ENCODE measurements around the gene AIG1. TPM values are rescaled to one million over a fixed set of nuclear protein-coding genes. Genes with fewer than 3 reads are reported as not detected.

Gene AIG1
- total and polyA plus RNA-seq, 2 donors from 2014 or later, result 57.3 to 146 TPM

DNA sequence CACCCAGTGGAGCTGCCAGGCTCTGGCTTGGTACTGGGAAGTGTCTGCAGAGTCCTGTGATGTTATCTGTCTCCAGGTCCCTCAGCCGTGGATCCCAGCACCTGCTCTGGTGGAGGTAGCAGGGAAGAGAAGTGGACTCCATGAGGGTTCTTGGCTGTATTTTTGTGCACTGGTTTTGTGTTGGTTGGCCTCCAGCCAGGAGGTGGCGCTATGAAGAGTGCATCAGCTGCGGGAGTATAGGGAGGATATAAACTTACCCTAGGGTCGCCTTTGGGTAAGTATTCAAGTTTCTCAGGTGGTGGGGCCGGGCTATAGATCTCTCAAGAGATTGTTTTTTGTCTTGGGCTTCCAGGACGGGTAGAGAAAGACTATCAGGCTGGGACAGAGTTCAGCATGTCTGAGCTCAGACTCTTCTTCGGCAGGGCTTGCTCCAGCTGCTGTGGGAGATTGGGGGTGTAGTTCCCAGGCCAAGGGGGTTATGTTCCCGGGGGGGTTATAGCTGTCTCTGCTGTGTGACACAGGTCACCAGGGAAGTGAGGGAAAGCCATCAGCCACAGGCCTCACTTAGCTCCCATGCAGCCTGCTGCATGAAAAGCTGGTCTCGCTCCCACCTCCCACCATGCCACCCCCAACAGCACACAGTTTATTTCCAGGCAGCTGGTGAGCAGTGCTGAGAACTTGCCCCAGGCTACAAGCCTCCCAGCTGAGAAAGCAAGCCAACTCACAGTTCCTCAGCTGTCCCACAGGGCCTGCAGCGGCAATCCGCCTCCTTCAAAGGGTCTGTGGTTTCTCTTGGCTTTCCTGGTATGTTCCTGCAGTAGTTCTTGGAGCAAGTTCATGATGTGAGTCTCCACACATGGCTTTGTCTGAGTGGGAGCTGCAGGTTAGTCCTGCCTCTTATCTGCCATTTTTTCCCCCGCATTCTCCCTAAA is 115.7 kb downstream of the AIG1 start:
- peaks cover 0 to 3% (median 0%) of the 10 kb centered on the region in 3 donors for H3K36me3 ChIP-seq (ENCODE audit: control insufficient read depth in 2 of 3, insufficient read depth in 3 of 3, low read length in 3 of 3)
- FAIRE-seq, result no peak
- TF ChIP-seq, protein P1, sequence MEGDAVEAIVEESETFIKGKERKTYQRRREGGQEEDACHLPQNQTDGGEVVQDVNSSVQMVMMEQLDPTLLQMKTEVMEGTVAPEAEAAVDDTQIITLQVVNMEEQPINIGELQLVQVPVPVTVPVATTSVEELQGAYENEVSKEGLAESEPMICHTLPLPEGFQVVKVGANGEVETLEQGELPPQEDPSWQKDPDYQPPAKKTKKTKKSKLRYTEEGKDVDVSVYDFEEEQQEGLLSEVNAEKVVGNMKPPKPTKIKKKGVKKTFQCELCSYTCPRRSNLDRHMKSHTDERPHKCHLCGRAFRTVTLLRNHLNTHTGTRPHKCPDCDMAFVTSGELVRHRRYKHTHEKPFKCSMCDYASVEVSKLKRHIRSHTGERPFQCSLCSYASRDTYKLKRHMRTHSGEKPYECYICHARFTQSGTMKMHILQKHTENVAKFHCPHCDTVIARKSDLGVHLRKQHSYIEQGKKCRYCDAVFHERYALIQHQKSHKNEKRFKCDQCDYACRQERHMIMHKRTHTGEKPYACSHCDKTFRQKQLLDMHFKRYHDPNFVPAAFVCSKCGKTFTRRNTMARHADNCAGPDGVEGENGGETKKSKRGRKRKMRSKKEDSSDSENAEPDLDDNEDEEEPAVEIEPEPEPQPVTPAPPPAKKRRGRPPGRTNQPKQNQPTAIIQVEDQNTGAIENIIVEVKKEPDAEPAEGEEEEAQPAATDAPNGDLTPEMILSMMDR (IDR thresholded peaks at IDR 0.05; ENCODE audit: borderline replicate concordance, extremely low read depth, insufficient read depth), result no peak
- no peak overlapping the region for H3K9ac ChIP-seq (ENCODE audit: low read length in 3 of 3)
- no peak overlapping the region for H3K27ac ChIP-seq (ENCODE audit: low read depth in 2 of 2, low read length in 2 of 2)
- H3K27me3 ChIP-seq (ENCODE audit: control insufficient read depth, insufficient read depth, low read length), result no peaks in the 10 kb centered on the region
- no peak for DNase-seq
- H3K4me1 ChIP-seq (ENCODE audit: control insufficient read depth in 2 of 3, insufficient read depth in 2 of 3, low read depth in 1 of 3, low read length in 3 of 3), result no peaks in the 10 kb centered on the region
- H3K4me3 ChIP-seq (ENCODE audit: low read length in 3 of 3), result no peak overlapping the region
- no peaks in the 10 kb centered on the region for H3K9me3 ChIP-seq (ENCODE audit: control insufficient read depth in 2 of 3, insufficient read depth in 1 of 3, low read length in 3 of 3)
- intact Hi-C loops (cut with DNase I), result no loop called here

DNA sequence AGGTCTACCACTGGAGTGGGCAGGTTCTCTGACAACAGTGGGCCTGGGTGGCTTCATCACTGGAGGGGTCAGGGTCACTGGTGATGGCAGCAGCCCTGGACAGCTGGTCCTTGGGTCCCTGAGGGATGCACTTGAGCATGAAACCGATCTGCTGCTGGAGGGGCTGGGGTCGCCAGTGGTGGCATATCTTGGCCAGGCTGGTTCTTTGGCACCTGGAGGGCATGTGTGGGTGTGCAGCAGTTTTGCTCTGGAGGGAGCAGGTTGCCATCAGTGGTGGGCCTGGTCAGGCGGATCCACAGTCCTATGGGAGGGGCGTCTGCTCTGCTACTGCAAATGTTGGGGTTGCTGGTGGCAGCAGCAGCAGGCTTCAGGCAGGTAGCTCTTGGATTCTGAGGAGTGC is 117.0 kb downstream of the AIG1 start:
- H3K36me3 ChIP-seq (ENCODE audit: control insufficient read depth in 2 of 3, insufficient read depth in 3 of 3, low read length in 3 of 3), result peaks cover 0 to 3% (median 0%) of the 10 kb centered on the region in 3 donors
- no peak overlapping the region for H3K27ac ChIP-seq (ENCODE audit: low read depth in 2 of 2, low read length in 2 of 2)
- DNase-seq, result no peak
- no peaks in the 10 kb centered on the region for H3K9me3 ChIP-seq (ENCODE audit: control insufficient read depth in 2 of 3, insufficient read depth in 1 of 3, low read length in 3 of 3)
- intact Hi-C loops (cut with DNase I), result no loop called here
- TF ChIP-seq, protein P1 (IDR thresholded peaks at IDR 0.05; ENCODE audit: borderline replicate concordance, extremely low read depth, insufficient read depth), result no peak
- H3K27me3 ChIP-seq (ENCODE audit: control insufficient read depth, insufficient read depth, low read length), result no peaks in the 10 kb centered on the region
- no peak for FAIRE-seq
- no peak overlapping the region for H3K9ac ChIP-seq (ENCODE audit: low read length in 3 of 3)
- H3K4me1 ChIP-seq (ENCODE audit: control insufficient read depth in 2 of 3, insufficient read depth in 2 of 3, low read depth in 1 of 3, low read length in 3 of 3), result no peaks in the 10 kb centered on the region
- H3K4me3 ChIP-seq (ENCODE audit: low read length in 3 of 3), result no peak overlapping the region

DNA sequence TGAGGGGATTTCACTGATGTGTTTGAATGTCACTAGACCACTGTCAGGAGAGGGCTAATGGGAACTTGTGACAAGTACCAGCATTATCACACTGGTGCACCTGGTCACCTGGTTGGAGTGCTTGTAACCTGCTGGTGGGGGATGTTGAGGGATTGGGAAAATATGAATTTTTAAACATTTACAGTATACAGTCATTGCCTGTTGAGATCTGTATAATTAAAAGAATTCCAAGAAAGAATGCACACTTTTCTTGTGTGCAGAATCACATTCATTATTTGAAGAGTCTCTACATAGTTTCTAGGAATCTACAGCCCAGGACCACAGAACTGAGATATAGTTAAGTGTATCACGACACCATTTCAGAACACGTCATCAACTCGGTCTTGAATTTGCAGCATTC is 118.4 kb downstream of the AIG1 start:
- H3K4me3 ChIP-seq (ENCODE audit: low read length in 3 of 3), result no peak overlapping the region
- TF ChIP-seq, protein P1 (IDR thresholded peaks at IDR 0.05; ENCODE audit: borderline replicate concordance, extremely low read depth, insufficient read depth), result no peak
- intact Hi-C loops (cut with DNase I), result no loop called here
- H3K9ac ChIP-seq (ENCODE audit: low read length in 3 of 3), result no peak overlapping the region
- H3K27me3 ChIP-seq (ENCODE audit: control insufficient read depth, insufficient read depth, low read length), result no peaks in the 10 kb centered on the region
- H3K4me1 ChIP-seq (ENCODE audit: control insufficient read depth in 2 of 3, insufficient read depth in 2 of 3, low read depth in 1 of 3, low read length in 3 of 3), result no peaks in the 10 kb centered on the region
- no peak for DNase-seq
- H3K9me3 ChIP-seq (ENCODE audit: control insufficient read depth in 2 of 3, insufficient read depth in 1 of 3, low read length in 3 of 3), result no peaks in the 10 kb centered on the region
- H3K27ac ChIP-seq (ENCODE audit: low read depth in 2 of 2, low read length in 2 of 2), result no peak overlapping the region
- peaks cover 0 to 3% (median 2%) of the 10 kb centered on the region in 3 donors for H3K36me3 ChIP-seq (ENCODE audit: control insufficient read depth in 2 of 3, insufficient read depth in 3 of 3, low read length in 3 of 3)
- FAIRE-seq, result no peak
